ENCODE results near the gene GBX1. TPM values are rescaled to one million over a fixed set of nuclear protein-coding genes. Genes with fewer than 3 reads are reported as not detected.

GBX1 gene
- total and polyA plus RNA-seq, 2 donors (not counting 3 experiments of a cell fraction or from before 2014, with no cell fraction given): not detected

DNA sequence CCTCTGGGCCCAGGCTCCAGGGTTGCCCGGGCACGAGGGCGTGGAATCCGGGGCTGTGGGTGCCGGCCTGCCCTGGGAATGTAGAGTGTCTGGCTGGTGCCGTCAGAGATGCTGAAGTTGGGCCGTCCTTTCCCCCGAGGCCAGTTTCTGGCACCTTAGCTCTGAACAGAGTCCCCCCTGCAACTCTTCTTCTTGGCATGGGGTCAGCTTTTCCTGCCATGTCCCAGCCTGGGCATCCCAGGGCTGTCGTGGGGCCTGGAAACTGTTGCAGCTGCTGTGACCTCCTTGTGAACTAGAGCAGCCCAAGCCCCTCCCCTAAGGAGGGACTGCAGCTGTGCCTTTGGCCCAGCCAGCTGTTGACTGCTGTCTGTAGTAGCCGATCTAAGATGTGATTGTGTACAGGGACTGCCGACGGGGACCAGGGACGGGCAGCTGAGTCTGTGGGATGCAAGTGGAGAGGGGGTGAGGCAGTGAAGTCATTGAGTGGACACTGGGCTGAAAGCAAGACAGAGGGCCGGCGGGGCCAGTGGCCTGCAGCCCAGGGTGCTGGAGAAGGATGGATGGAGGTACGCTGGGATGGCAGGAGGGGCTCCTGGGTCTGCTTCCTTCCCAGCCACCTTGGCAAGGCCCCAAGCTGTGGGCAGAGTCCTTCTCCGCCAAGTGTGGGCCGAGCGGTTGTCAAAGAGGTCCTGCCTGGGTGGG is 35.8 kb downstream of the GBX1 start:
- no peaks in the 10 kb centered on the region for H3K9me1 ChIP-seq (replicated peaks; ENCODE audit: control insufficient read depth, extremely low read depth, insufficient read depth, low read length)
- H3K9ac ChIP-seq (replicated peaks; ENCODE audit: extremely low read depth, insufficient read depth, low read length): no peak overlapping the region
- dilution Hi-C loops (cut with MboI; ENCODE audit: extremely low pct_ligation_motif_present, low sequenced_read_pairs): no loop called here
- H4K20me1 ChIP-seq (replicated peaks; ENCODE audit: control insufficient read depth, extremely low read depth, insufficient read depth, low read length): no peaks in the 10 kb centered on the region
- no peaks in the 10 kb centered on the region for H3K27me3 ChIP-seq (ENCODE audit: control insufficient read depth in 2 of 2, insufficient read depth in 2 of 2, low read length in 2 of 2)
- no peaks in the 10 kb centered on the region for H3K79me2 ChIP-seq (ENCODE audit: control insufficient read depth, insufficient read depth, low read length)
- ChIA-PET CTCF (interaction anchor here (0.6 kb wide), 1 partner anchor 15 kb away, joined by 3 read pairs; no protein-coding TSS in a partner anchor), POLR2A (no interaction called here)
- intact Hi-C loops (cut with micrococcal nuclease): no loop called here
- H2AFZ ChIP-seq (ENCODE audit: low read depth, low read length): no peak overlapping the region
- TF ChIP-seq POLR2A (IDR thresholded peaks at IDR 0.05; ENCODE audit: low read depth, low read length) (no peak), FOS (IDR thresholded peaks at IDR 0.05; ENCODE audit: borderline replicate concordance, insufficient read depth, low read length) (no peak), JUN (IDR thresholded peaks at IDR 0.05; ENCODE audit: borderline replicate concordance, insufficient read depth, insufficient read length, low read depth) (no peak), EZH2 (IDR thresholded peaks at IDR 0.05; ENCODE audit: borderline replicate concordance, low read depth, low read length, severe bottlenecking) (no peak), GATA2 (IDR thresholded peaks at IDR 0.05; ENCODE audit: insufficient read depth, insufficient read length, low read depth, low read length) (no peak), MYC (IDR thresholded peaks at IDR 0.05; ENCODE audit: low read depth, low read length) (no peak), POLR2AphosphoS5 (IDR thresholded peaks at IDR 0.05; ENCODE audit: insufficient read depth, low read depth, low read length) (no peak)
- TF ChIP-seq, protein P1, sequence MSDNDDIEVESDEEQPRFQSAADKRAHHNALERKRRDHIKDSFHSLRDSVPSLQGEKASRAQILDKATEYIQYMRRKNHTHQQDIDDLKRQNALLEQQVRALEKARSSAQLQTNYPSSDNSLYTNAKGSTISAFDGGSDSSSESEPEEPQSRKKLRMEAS (IDR thresholded peaks at IDR 0.05; ENCODE audit: insufficient read depth, insufficient read length): no peak
- TF ChIP-seq, protein P2, sequence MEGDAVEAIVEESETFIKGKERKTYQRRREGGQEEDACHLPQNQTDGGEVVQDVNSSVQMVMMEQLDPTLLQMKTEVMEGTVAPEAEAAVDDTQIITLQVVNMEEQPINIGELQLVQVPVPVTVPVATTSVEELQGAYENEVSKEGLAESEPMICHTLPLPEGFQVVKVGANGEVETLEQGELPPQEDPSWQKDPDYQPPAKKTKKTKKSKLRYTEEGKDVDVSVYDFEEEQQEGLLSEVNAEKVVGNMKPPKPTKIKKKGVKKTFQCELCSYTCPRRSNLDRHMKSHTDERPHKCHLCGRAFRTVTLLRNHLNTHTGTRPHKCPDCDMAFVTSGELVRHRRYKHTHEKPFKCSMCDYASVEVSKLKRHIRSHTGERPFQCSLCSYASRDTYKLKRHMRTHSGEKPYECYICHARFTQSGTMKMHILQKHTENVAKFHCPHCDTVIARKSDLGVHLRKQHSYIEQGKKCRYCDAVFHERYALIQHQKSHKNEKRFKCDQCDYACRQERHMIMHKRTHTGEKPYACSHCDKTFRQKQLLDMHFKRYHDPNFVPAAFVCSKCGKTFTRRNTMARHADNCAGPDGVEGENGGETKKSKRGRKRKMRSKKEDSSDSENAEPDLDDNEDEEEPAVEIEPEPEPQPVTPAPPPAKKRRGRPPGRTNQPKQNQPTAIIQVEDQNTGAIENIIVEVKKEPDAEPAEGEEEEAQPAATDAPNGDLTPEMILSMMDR (IDR thresholded peaks at IDR 0.05; ENCODE audit: extremely low read depth in 1 of 2, insufficient read depth in 1 of 2, low read depth in 1 of 2, low read length in 2 of 2): no peak
- H3K9me3 ChIP-seq (replicated peaks; ENCODE audit: control insufficient read depth, insufficient read depth, low read length): no peaks in the 10 kb centered on the region
- no peak overlapping the region for H3K4me2 ChIP-seq (ENCODE audit: insufficient read depth, low read length)
- H3K36me3 ChIP-seq (ENCODE audit: control insufficient read depth in 2 of 2, extremely low read depth in 1 of 2, insufficient read depth in 2 of 2, low read length in 2 of 2): peaks cover 9 to 76% of the 10 kb centered on the region in 2 experiments
- H3K4me1 ChIP-seq (ENCODE audit: control insufficient read depth, extremely low read depth, insufficient read depth, low read length): no peaks in the 10 kb centered on the region
- BruUV-seq (replicated peaks): no TSS peak
- FAIRE-seq: no peak
- no peak overlapping the region for H3K27ac ChIP-seq (ENCODE audit: insufficient read depth, low read depth, low read length)
- no peak overlapping the region for H3K4me3 ChIP-seq (replicated peaks in 1 of 3; ENCODE audit: insufficient read depth in 1 of 3, low read depth in 1 of 3, low read length in 3 of 3)
- DNase-seq (ENCODE audit: low read depth, low spot score): no peak

All from endothelial cell of umbilical vein (primary cell).